ENCODE measurements around the gene UEVLD.

DNA sequence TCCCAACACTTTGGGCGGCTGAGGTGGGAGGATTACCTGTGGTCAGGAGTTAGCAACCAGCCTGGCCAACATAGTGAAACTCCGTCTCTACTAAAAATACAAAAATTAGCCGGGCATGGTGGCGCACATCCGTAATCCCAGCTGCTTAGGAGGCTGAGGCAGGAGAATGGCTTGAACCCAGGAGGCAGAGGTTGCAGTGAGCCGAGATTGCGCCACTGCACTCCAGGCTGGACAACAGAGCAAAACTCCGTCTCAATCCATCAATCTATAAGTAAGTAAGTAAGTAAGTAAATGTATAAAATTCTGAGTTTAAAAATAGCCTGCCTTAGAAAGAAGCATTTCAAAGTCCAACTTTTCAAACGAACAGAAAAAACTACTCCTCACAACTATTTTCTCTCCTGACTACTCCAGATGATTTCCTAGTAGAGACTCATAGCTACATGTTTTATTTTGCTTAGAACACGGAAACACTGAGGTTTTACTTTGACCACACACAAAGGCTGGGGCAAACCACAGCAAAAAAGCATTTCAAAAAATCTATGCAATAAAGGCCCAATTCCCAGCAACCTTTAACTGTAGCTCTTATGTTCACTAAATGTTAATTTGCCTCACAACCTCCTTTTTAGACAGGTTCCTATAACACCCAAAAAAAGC, 29.3 kb upstream of the UEVLD start:
- TF ChIP-seq, protein P1, sequence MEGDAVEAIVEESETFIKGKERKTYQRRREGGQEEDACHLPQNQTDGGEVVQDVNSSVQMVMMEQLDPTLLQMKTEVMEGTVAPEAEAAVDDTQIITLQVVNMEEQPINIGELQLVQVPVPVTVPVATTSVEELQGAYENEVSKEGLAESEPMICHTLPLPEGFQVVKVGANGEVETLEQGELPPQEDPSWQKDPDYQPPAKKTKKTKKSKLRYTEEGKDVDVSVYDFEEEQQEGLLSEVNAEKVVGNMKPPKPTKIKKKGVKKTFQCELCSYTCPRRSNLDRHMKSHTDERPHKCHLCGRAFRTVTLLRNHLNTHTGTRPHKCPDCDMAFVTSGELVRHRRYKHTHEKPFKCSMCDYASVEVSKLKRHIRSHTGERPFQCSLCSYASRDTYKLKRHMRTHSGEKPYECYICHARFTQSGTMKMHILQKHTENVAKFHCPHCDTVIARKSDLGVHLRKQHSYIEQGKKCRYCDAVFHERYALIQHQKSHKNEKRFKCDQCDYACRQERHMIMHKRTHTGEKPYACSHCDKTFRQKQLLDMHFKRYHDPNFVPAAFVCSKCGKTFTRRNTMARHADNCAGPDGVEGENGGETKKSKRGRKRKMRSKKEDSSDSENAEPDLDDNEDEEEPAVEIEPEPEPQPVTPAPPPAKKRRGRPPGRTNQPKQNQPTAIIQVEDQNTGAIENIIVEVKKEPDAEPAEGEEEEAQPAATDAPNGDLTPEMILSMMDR (conservative IDR thresholded peaks at IDR 0.05), result no peak
- no peak for TF ChIP-seq EZH2 (IDR thresholded peaks at IDR 0.05; ENCODE audit: low read depth)

Measured in PC-9 (cell line).